HEK293 (cell line): ENCODE measurements around the gene NCOA7.

Source experiments
- CTCF ChIP-seq: fragments of 450-650 bp; formaldehyde crosslinking; IDR thresholded peaks from 2 replicates; pipeline ENCODE4 v1.5.1; 2016; ENCODE audit warnings: missing biosample characterization, missing genetic modification characterization
- EGR2 ChIP-seq: fragments of 450-650 bp; formaldehyde crosslinking; IDR thresholded peaks from 2 replicates; pipeline ENCODE4 v1.5.1; 2016; ENCODE audit warnings: low read depth, missing biosample characterization, missing genetic modification characterization
- PATZ1 ChIP-seq: fragments of 450-650 bp; formaldehyde crosslinking; IDR thresholded peaks from 2 replicates; pipeline ENCODE4 v1.5.1; 2016; ENCODE audit warnings: missing biosample characterization, missing genetic modification characterization
- PBX3 ChIP-seq: sonication (generic); formaldehyde crosslinking; IDR thresholded peaks from 2 replicates; pipeline ENCODE4 v1.8.1; 2022; ENCODE audit warnings: mild to moderate bottlenecking, moderate library complexity, missing genetic modification reagents
- REST ChIP-seq: fragments of 450-650 bp; formaldehyde crosslinking; IDR thresholded peaks from 2 replicates; pipeline ENCODE4 v1.5.1; 2016; ENCODE audit warnings: missing biosample characterization, missing genetic modification characterization
- TCF7L2 ChIP-seq: IDR thresholded peaks from 2 replicates; pipeline ENCODE4 v1.6.1; 2011; ENCODE audit warnings: low read depth, mild to moderate bottlenecking, inconsistent platforms, low read length, moderate library complexity, borderline replicate concordance
- ZBTB6 ChIP-seq: fragments of 450-650 bp; formaldehyde crosslinking; IDR thresholded peaks from 2 replicates; pipeline ENCODE4 v1.5.1; 2017; ENCODE audit warnings: missing biosample characterization, missing genetic modification characterization
- ZNF24 ChIP-seq: fragments of 450-650 bp; formaldehyde crosslinking; IDR thresholded peaks from 2 replicates; pipeline ENCODE4 v1.5.1; 2016; ENCODE audit warnings: missing biosample characterization, missing genetic modification characterization
- ZNF266 ChIP-seq: fragments of 450-650 bp; formaldehyde crosslinking; IDR thresholded peaks from 2 replicates; pipeline ENCODE4 v1.5.1; 2016; ENCODE audit warnings: missing biosample characterization, missing genetic modification characterization, low read depth
- ZNF692 ChIP-seq: fragments of 450-650 bp; formaldehyde crosslinking; IDR thresholded peaks from 2 replicates; pipeline ENCODE4 v1.5.1; 2016; ENCODE audit warnings: missing biosample characterization, missing genetic modification characterization
- ZNF776 ChIP-seq: fragments of 450-650 bp; formaldehyde crosslinking; IDR thresholded peaks from 2 replicates; pipeline ENCODE4 v1.5.0; 2017; ENCODE audit warnings: missing biosample characterization, missing genetic modification characterization, borderline replicate concordance

GRCh38 chr6:125816828-125817280 lies 26.1 kb downstream of the NCOA7 start:
- no peak for TF ChIP-seq ZBTB6 (tag by site-specific recombination)
- no peak for TF ChIP-seq ZNF266
- TF ChIP-seq CTCF (tag by site-specific recombination): no peak
- no peak for TF ChIP-seq EGR2 (tag by site-specific recombination)
- no peak for TF ChIP-seq PATZ1 (tag by site-specific recombination)
- no peak for TF ChIP-seq TCF7L2
- TF ChIP-seq ZNF692 (tag by site-specific recombination): no peak
- no peak for TF ChIP-seq PBX3 (CRISPR knock-in tag)
- TF ChIP-seq ZNF776 (tag by site-specific recombination): no peak
- no peak for TF ChIP-seq REST (tag by site-specific recombination)
- no peak for TF ChIP-seq ZNF24 (tag by site-specific recombination)
